Smooth muscle cell (in vitro differentiated cells): ENCODE data around the gene ENOSF1. TPM values are rescaled to one million over a fixed set of nuclear protein-coding genes. Genes with fewer than 3 reads are reported as not detected.

Experiments used
- DNase-seq: peaks from one replicate; lab custom pipeline; 2025; ENCODE audit not compliant: unreplicated experiment; lab: John Stamatoyannopoulos, UW
- H2AFZ ChIP-seq: fragments of 200-600 bp; sonication (generic); 2 replicates; pipeline ENCODE4 v1.6.0; 2016; ENCODE audit warnings: antibody characterized with exemption, low read depth, mild to moderate bottlenecking
- H3F3A ChIP-seq: fragments of 200-600 bp; sonication (generic); 2 replicates; pipeline ENCODE4 v1.6.0; 2017; ENCODE audit warnings: antibody characterized with exemption, low read depth
- H3K27ac ChIP-seq: fragments of 200-600 bp; sonication (generic); 2 replicates; pipeline ENCODE4 v1.5.1; 2016; ENCODE audit warnings: low read depth, mild to moderate bottlenecking
- H3K27me3 ChIP-seq: fragments of 200-600 bp; sonication (generic); 2 replicates; pipeline ENCODE4 v1.6.1; 2016; ENCODE audit warnings: low read depth, mild to moderate bottlenecking
- H3K36me3 ChIP-seq: fragments of 200-600 bp; sonication (generic); 2 replicates; pipeline ENCODE4 v1.5.1; 2016; ENCODE audit warnings: low read depth
- H3K4me1 ChIP-seq: fragments of 200-600 bp; sonication (generic); 2 replicates; pipeline ENCODE4 v1.5.1; 2016; ENCODE audit warnings: low read depth
- H3K4me2 ChIP-seq: fragments of 200-600 bp; sonication (generic); 2 replicates; pipeline ENCODE4 v1.6.0; 2016; ENCODE audit warnings: mild to moderate bottlenecking
- H3K4me3 ChIP-seq: fragments of 200-600 bp; sonication (generic); 2 replicates; pipeline ENCODE4 v1.5.1; 2016; ENCODE audit warnings: mild to moderate bottlenecking
- H3K79me2 ChIP-seq: fragments of 200-600 bp; sonication (generic); 2 replicates; pipeline ENCODE4 v1.6.0; 2016; ENCODE audit warnings: low read depth, mild to moderate bottlenecking
- H3K9ac ChIP-seq: fragments of 200-600 bp; sonication (generic); 2 replicates; pipeline ENCODE4 v1.6.0; 2016; ENCODE audit warnings: low read depth
- H3K9me3 ChIP-seq: fragments of 200-600 bp; sonication (generic); replicated peaks from 2 replicates; pipeline ENCODE4 v1.5.1; 2016; ENCODE audit warnings: low read depth
- H4K20me1 ChIP-seq: fragments of 200-600 bp; sonication (generic); 2 replicates; pipeline ENCODE4 v1.6.0; 2016; ENCODE audit warnings: low read depth
- CTCF ChIP-seq: fragments of 200-600 bp; sonication (generic); IDR thresholded peaks from 2 replicates; pipeline ENCODE4 v1.5.1; 2017; ENCODE audit warnings: borderline replicate concordance, mild to moderate bottlenecking, antibody characterized with exemption; ENCODE audit not compliant: insufficient read depth, poor library complexity, severe bottlenecking
- WGBS: methylation state at CpG from one replicate; pipeline ENCODE4 v1.1.7; 2016; ENCODE audit warnings: low lambda C conversion rate; 5-methylcytosine and 5-hydroxymethylcytosine counted together
- polyA plus RNA-seq: library from polyadenylated mRNA; unstranded; fragments of >200 nt; fragmentation: Nextera tagmentation; extraction: Ambion mirVana; gene quantifications from 2 replicates; pipeline ENCODE4 v1.2.1, GENCODE V29; 2016
- total RNA-seq: library from RNA; depleted of rRNA; stranded (reverse); fragments of >200 nt; gene quantifications from 2 replicates; pipeline ENCODE4 v1.2.3, GENCODE V29; 2014

Gene ENOSF1
- total and polyA plus RNA-seq, 2 experiments from 2014 or later: 6.6 to 12.4 TPM

GRCh38 chr18:622289-622688, 90.1 kb downstream of the ENOSF1 start:
- no peaks in the 10 kb centered on the region for H3K36me3 ChIP-seq
- no peak overlapping the region for H3K4me3 ChIP-seq
- TF ChIP-seq CTCF: no peak
- H3K27ac ChIP-seq: no peak overlapping the region
- no peaks in the 10 kb centered on the region for H3F3A ChIP-seq
- no peak overlapping the region for H2AFZ ChIP-seq
- H4K20me1 ChIP-seq: no peaks in the 10 kb centered on the region
- H3K27me3 ChIP-seq: peaks cover 8% of the 10 kb centered on the region
- no peak overlapping the region for H3K9ac ChIP-seq
- no peaks in the 10 kb centered on the region for H3K9me3 ChIP-seq
- no peaks in the 10 kb centered on the region for H3K79me2 ChIP-seq
- DNase-seq: no peak
- whole genome bisulfite sequencing: 90% methylated on average over 6 of the region's 6 CpGs
- no peaks in the 10 kb centered on the region for H3K4me1 ChIP-seq
- no peak overlapping the region for H3K4me2 ChIP-seq

DNA sequence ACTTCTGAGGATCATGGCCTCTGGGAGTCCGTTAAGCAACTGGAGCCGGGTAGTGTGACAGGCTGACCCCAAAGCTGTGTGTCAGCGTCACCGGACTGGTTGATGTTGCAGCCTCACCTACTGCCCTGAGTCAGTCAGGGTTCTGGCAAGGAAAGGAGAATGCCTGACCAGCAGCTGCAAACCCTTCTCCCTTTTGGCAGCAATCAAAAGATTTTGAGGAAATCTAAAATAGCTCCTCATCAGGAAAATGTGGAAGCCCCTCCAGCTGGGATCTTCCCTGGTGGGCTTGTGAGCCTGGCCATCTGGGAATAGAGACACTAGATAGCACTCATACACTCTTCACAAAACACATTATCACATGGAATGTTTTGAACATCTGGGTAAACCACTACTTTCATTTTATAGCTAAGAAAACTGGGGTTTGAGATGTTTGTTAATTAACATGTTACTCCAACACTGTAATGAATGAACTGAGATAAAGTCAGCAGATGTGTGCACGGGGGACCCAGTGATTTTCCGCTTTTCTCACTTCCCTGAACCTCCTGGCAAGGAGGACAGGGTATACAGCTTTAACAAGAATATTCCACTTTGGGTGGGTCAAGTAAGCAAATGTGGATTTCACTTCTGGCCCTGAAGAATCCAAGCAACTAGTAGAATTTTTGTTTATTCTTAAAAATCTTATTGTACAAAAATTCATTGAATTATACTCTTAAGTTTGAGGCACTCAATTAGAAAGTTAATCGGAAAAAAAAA, 91.0 kb downstream of the ENOSF1 start:
- no peak for DNase-seq

More for the DNA sequence above, 91.0 kb downstream of the ENOSF1 start:
- WGBS: 62% methylated on average over 7 of the region's 7 CpGs
- Histone ChIP-seq H3K27me3 (peaks cover 8% of the 10 kb centered on the region), H3K9ac (no peak overlapping the region), H3K9me3 (no peaks in the 10 kb centered on the region), H2AFZ (no peak overlapping the region), H3K4me3 (no peak overlapping the region), H3F3A (no peaks in the 10 kb centered on the region), H3K4me2 (no peak overlapping the region), H4K20me1 (no peaks in the 10 kb centered on the region), H3K4me1 (no peaks in the 10 kb centered on the region), H3K79me2 (no peaks in the 10 kb centered on the region), H3K27ac (no peak overlapping the region), H3K36me3 (no peaks in the 10 kb centered on the region)
- no peak for TF ChIP-seq CTCF

Other genes with a start within 250 kb of the ENOSF1 start
- gene COLEC12, start 211.9 kb downstream of the ENOSF1 start, total RNA-seq: 10.8 and 13.8 TPM in 2 replicates
- 10.5 and 13.7 TPM in 2 replicates for gene COLEC12, start 211.9 kb downstream of the ENOSF1 start, polyA plus RNA-seq
- gene CETN1, start 132.2 kb downstream of the ENOSF1 start, total RNA-seq: not detected in 2 replicates
- not detected in 2 replicates for gene CETN1, start 132.2 kb downstream of the ENOSF1 start, polyA plus RNA-seq
- gene CLUL1, start 115.6 kb downstream of the ENOSF1 start, total RNA-seq: 1.2 and 6.4 TPM in 2 replicates
- gene CLUL1, start 115.6 kb downstream of the ENOSF1 start, polyA plus RNA-seq: 1.1 and 2.2 TPM in 2 replicates
- gene TYMS, start 55.0 kb downstream of the ENOSF1 start, total RNA-seq: 26.9 and 29.1 TPM in 2 replicates
- gene TYMS, start 55.0 kb downstream of the ENOSF1 start, polyA plus RNA-seq: 77.7 and 85.3 TPM in 2 replicates
- gene YES1, start 99.6 kb upstream of the ENOSF1 start, total RNA-seq: 120 and 179 TPM in 2 replicates
- gene YES1, start 99.6 kb upstream of the ENOSF1 start, polyA plus RNA-seq: 19.5 and 22.6 TPM in 2 replicates
- gene ADCYAP1, start 192.2 kb upstream of the ENOSF1 start, total RNA-seq: not detected in 2 replicates
- not detected in 2 replicates for gene ADCYAP1, start 192.2 kb upstream of the ENOSF1 start, polyA plus RNA-seq